Liver (tissue), 9 donors: ENCODE results near the gene TNS2. TPM values are rescaled to one million over a fixed set of nuclear protein-coding genes. Genes with fewer than 3 reads are reported as not detected.
A peak's percentile ranks its signal among the peaks of the same experiment; 100 is the strongest.

Experiments used
- DNase-seq: peaks from one replicate; pipeline ENCODE4 v3.0.0-alpha.2; 2017; ENCODE audit warnings: low spot score
- H3K27ac ChIP-seq, 2 donors: one replicate each; pipeline ENCODE4 v1.7.0; 2013; ENCODE audit warnings: inconsistent platforms in 2 of 2, low read length in 2 of 2, control low read depth in 1 of 2, low read depth in 1 of 2, mild to moderate bottlenecking in 1 of 2
- H3K27me3 ChIP-seq, 4 donors: one replicate each; pipeline versions ENCODE4 v1.6.1 to v1.7.0; 2013; ENCODE audit warnings: low read length in 3 of 4, inconsistent platforms in 1 of 4, mild to moderate bottlenecking in 1 of 4, moderate library complexity in 1 of 4; ENCODE audit not compliant: control insufficient read depth in 4 of 4, insufficient read depth in 4 of 4
- H3K36me3 ChIP-seq, 4 donors: one replicate each; pipeline versions ENCODE4 v1.6.1 to v1.7.0; 2013; ENCODE audit warnings: low read length in 3 of 4, mild to moderate bottlenecking in 3 of 4, low read depth in 1 of 4, moderate library complexity in 1 of 4; ENCODE audit not compliant: control insufficient read depth in 4 of 4, insufficient read depth in 3 of 4
- H3K4me1 ChIP-seq, 4 donors: one replicate each; pipeline versions ENCODE4 v1.6.1 to v1.7.0; 2013; ENCODE audit warnings: low read length in 3 of 4, mild to moderate bottlenecking in 3 of 4, moderate library complexity in 1 of 4; ENCODE audit not compliant: control insufficient read depth in 4 of 4, insufficient read depth in 4 of 4
- H3K4me3 ChIP-seq, 3 donors: one replicate each; pipeline versions ENCODE4 v1.6.1 to v1.7.0; 2013; ENCODE audit warnings: low read length in 3 of 3, control low read depth in 1 of 3, low read depth in 1 of 3, mild to moderate bottlenecking in 1 of 3
- H3K9ac ChIP-seq, 2 donors: one replicate each; pipeline ENCODE4 v1.7.0; 2013; ENCODE audit warnings: low read length in 2 of 2, mild to moderate bottlenecking in 2 of 2, moderate library complexity in 2 of 2, control low read depth in 1 of 2, low read depth in 1 of 2
- H3K9me3 ChIP-seq, 4 donors: one replicate each; pipeline versions ENCODE4 v1.6.1 to v1.7.0; 2013; ENCODE audit warnings: low read length in 3 of 4; ENCODE audit not compliant: control insufficient read depth in 4 of 4
- ATF3 ChIP-seq: IDR thresholded peaks from 2 replicates; pipeline ENCODE4 v1.6.1; 2016; ENCODE audit warnings: antibody characterized with exemption
- CTCF ChIP-seq: fragments of 150-350 bp; IDR thresholded peaks from 2 replicates; pipeline ENCODE4 v1.5.1; 2017; ENCODE audit warnings: improper control_type of control experiment, low read depth, low read length; ENCODE audit not compliant: missing input control
- EGR1 ChIP-seq, 2 donors: IDR thresholded peaks; 2 replicates each; pipeline ENCODE4 v1.6.1; 2016 to 2018; ENCODE audit warnings: antibody characterized with exemption in 2 of 2, low read depth in 2 of 2
- FOXA1 ChIP-seq: IDR thresholded peaks from 2 replicates; pipeline ENCODE4 v1.6.1; 2016; ENCODE audit warnings: antibody characterized with exemption
- FOXA2 ChIP-seq: IDR thresholded peaks from 2 replicates; pipeline ENCODE4 v1.6.1; 2016; ENCODE audit warnings: antibody characterized with exemption
- GABPA ChIP-seq, 2 donors: IDR thresholded peaks in 1 of 2; conservative IDR thresholded peaks in 1 of 2; 2 replicates each; pipeline ENCODE4 v1.6.1; 2016; ENCODE audit warnings: antibody characterized with exemption in 2 of 2, mild to moderate bottlenecking in 1 of 2, moderate library complexity in 1 of 2
- HNF4A ChIP-seq, 2 donors: conservative IDR thresholded peaks; 2 replicates each; pipeline ENCODE4 v1.6.1; 2016; ENCODE audit warnings: antibody characterized with exemption in 2 of 2, mild to moderate bottlenecking in 2 of 2
- HNF4G ChIP-seq: IDR thresholded peaks from 2 replicates; pipeline ENCODE4 v1.6.1; 2016; ENCODE audit warnings: antibody characterized with exemption
- JUND ChIP-seq, 2 donors: IDR thresholded peaks; 2 replicates each; pipeline ENCODE4 v1.6.1; 2016; ENCODE audit warnings: antibody characterized with exemption in 2 of 2
- MAX ChIP-seq: IDR thresholded peaks from 2 replicates; pipeline ENCODE4 v1.6.1; 2016; ENCODE audit warnings: antibody characterized with exemption
- NR2F2 ChIP-seq: IDR thresholded peaks from 2 replicates; pipeline ENCODE4 v1.6.1; 2016; ENCODE audit warnings: antibody characterized with exemption
- RAD21 ChIP-seq, 2 donors: IDR thresholded peaks; 2 replicates each; pipeline ENCODE4 v1.6.1; 2016; ENCODE audit warnings: antibody characterized with exemption in 2 of 2, mild to moderate bottlenecking in 2 of 2
- REST ChIP-seq: IDR thresholded peaks from 2 replicates; pipeline ENCODE4 v1.6.1; 2016; ENCODE audit warnings: antibody characterized with exemption, mild to moderate bottlenecking
- RXRA ChIP-seq, 2 donors: IDR thresholded peaks; 2 replicates each; pipeline ENCODE4 v1.6.1; 2017 to 2018; ENCODE audit warnings: antibody characterized with exemption in 2 of 2, mild to moderate bottlenecking in 1 of 2
- SP1 ChIP-seq: IDR thresholded peaks from 2 replicates; pipeline ENCODE4 v1.6.1; 2018; ENCODE audit warnings: antibody characterized with exemption, mild to moderate bottlenecking
- TAF1 ChIP-seq: conservative IDR thresholded peaks from 2 replicates; pipeline ENCODE4 v1.6.1; 2016; ENCODE audit warnings: antibody characterized with exemption, mild to moderate bottlenecking
- YY1 ChIP-seq: IDR thresholded peaks from 2 replicates; pipeline ENCODE4 v1.6.1; 2016; ENCODE audit warnings: antibody characterized with exemption, mild to moderate bottlenecking
- ZBTB33 ChIP-seq: IDR thresholded peaks from 2 replicates; pipeline ENCODE4 v1.6.1; 2016; ENCODE audit warnings: antibody characterized with exemption
- WGBS: extraction: QIAGEN DNeasy Blood & Tissue Kit; methylation state at CpG from one replicate; pipeline ENCODE4 v1.1.7; 2013; 5-methylcytosine and 5-hydroxymethylcytosine counted together
- polyA plus RNA-seq, 2 donors: library from polyadenylated mRNA; stranded (reverse) in 1 of 2; unstranded in 1 of 2; fragments of 200-250 nt in 1 of 2; fragments of >200 nt in 1 of 2; fragmentation: Nextera tagmentation in 1 of 2; extraction: Ambion mirVana in 1 of 2; gene quantifications; one replicate each; pipeline versions ENCODE4 v1.2.1 to v1.2.3, GENCODE V29; 2013 to 2015
- total RNA-seq, 2 donors: library from RNA; depleted of rRNA; stranded (reverse); fragments of >200 nt; gene quantifications; one replicate each; pipeline ENCODE4 v1.2.3, GENCODE V29; 2014
- donor health status: healthy.
- donor health status: healthy.
- donor health status: healthy.
- donor health status: healthy.
- donor health status: healthy.

Gene TNS2
- total and polyA plus RNA-seq, 4 donors = 11.7 to 94.0 (median 46.0) TPM

GRCh38 chr12:53048780-53049401, 974 bp upstream of the TNS2 start:
- 16% methylated on average over 6 of the region's 6 CpGs for WGBS
- no peak for TF ChIP-seq RAD21 (IDR thresholded peaks at IDR 0.05)
- TF ChIP-seq SP1 = peak; percentile 25
- peak; percentile 36 for TF ChIP-seq NR2F2
- no peak for TF ChIP-seq HNF4A (conservative IDR thresholded peaks at IDR 0.05)
- no peak for TF ChIP-seq EGR1 (IDR thresholded peaks at IDR 0.05; ENCODE audit: low read depth in 2 of 2)
- TF ChIP-seq YY1 = no peak
- no peak for TF ChIP-seq ZBTB33
- no peak for TF ChIP-seq JUND (IDR thresholded peaks at IDR 0.05)
- no peak for TF ChIP-seq CTCF
- TF ChIP-seq RXRA (IDR thresholded peaks at IDR 0.05) = peak; percentile 83 to 91
- TF ChIP-seq REST = peak; percentile 95
- peak; percentile 28 for TF ChIP-seq ATF3
- no peak for TF ChIP-seq HNF4G
- TF ChIP-seq MAX = peak; percentile 1
- TF ChIP-seq FOXA2 = no peak
- TF ChIP-seq TAF1 = peak; percentile 11
- no peak for TF ChIP-seq FOXA1
- no peak for TF ChIP-seq GABPA (IDR thresholded peaks at IDR 0.05 in 1 of 2, conservative IDR thresholded peaks at IDR 0.05 in 1 of 2)
- no peaks in the 10 kb centered on the region for H3K36me3 ChIP-seq
- H3K9me3 ChIP-seq = no peaks in the 10 kb centered on the region
- H3K27ac ChIP-seq = peak overlapping the region; percentile 94 to 98
- H3K4me3 ChIP-seq = peak overlapping the region; percentile 80 to 94 (median 87)
- no peaks in the 10 kb centered on the region for H3K27me3 ChIP-seq
- peak; percentile 51 for DNase-seq
- peak overlapping the region; percentile 61 to 93 for H3K9ac ChIP-seq
- H3K4me1 ChIP-seq = peaks cover 16 to 66% (median 51%) of the 10 kb centered on the region in 4 donors
